HG03442 (cell line): Measurements from ENCODE around the gene UNC5A.

Experiments
- ATAC-seq: cut with Tn5 transposase; IDR thresholded peaks from one replicate; pipeline ENCODE4 v1.9.1; 2021; ENCODE audit warnings: mild to moderate bottlenecking, moderate library complexity; ENCODE audit not compliant: unreplicated experiment

Gene UNC5A

GRCh38 chr5:176844706-176845391 is 34.5 kb downstream of the UNC5A start:
- no peak for ATAC-seq

GRCh38 chr5:176845392-176845713 is 35.0 kb downstream of the UNC5A start:
- no peak for ATAC-seq

GRCh38 chr5:176846335-176847140 is 36.2 kb downstream of the UNC5A start:
- ATAC-seq: no peak

- ATAC-seq: no peak
Measured at GRCh38 chr5:176847148-176847547, 36.8 kb downstream of the UNC5A start.

DNA sequence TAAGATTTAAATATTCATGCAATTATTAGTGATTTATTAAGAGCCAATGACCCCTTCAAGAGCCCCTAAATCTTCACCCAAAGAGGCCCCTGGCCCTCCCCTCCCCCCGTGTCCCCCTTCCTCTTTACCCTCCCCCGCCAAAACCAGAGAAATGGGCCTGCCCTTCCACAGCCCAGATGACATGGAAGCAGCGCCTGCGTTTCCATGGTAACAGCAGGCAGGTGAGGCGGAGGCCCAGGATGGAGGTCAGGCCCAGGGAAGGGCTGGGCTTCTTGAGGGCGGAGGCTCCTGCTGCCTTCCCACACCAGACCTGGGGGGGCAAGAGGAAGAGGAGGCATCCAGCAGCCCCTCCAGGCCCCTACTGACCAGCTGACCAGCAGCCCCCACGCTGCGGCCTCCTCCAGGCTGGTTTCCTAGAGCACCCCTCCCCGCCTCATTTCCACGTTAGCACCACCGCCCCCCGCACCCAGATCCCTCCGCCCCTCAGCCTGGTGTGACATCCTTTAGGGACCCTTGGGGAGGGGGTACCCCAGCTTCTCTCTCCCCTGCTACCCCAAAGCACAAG is 37.4 kb downstream of the UNC5A start:
- no peak for ATAC-seq

DNA sequence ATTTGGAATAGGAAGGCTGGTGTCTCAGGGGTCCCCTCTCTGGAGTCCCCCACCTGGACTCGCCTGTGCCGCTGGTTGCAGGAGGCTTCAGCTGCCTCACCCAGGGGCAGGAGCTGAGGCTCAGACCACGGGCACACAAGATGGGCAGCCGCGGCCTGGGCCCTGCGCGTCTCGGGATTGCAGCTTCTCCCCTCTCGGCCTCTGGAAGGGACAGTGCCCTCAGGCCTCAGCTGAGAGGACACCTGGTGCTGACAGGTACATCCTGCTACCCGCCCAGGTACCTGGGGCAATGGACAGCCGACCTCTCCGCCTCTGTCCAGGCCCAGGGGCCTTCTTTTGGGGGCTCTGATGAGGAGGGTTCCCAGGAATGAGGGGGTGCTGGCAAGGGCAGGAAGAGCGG is 38.3 kb downstream of the UNC5A start:
- no peak for ATAC-seq

GRCh38 chr5:176849611-176850227 is 39.4 kb downstream of the UNC5A start:
- ATAC-seq: no peak

DNA sequence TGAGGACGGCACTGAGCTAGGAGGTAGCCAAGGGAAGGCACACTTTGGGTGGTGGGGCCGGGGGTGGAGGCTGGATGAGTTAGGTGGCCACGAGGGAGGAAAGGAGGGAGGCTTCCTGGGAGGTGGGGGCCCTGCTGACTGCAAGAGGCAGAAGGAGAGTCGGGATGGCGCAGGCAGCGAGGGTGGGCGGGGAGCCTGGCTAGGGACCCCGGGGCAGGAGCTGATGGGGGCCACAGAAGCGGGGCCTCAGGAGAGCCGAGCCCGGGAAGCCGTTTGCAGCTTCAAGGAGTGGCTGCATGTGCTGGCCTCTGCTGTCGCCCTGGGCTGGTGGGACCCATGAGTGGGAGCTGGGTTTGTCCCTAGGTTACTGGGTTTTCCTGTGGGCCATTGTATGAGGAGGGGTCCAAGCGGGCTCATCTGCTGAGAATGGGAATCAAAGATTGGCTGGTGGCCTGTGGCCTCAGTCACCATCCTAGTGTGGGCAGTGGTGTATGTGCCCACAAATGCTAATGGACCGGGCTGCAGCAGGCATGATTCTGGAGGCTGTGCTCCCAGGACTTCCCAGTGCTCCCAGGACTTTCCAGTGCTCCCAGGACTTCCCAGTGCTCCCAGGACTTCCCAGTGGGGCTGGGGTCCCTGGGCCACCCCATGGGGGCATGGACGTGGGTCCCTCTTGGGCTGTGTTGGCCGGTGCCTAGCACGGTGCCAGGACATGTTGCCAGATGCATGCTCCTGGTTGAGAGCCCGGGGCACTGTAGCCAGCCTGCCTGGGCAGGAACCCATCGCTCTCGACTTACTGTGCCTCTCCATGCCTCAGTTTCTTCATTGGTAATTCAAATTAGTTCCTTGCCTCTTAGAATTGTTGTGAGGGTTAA is 40.2 kb downstream of the UNC5A start:
- ATAC-seq: no peak

DNA sequence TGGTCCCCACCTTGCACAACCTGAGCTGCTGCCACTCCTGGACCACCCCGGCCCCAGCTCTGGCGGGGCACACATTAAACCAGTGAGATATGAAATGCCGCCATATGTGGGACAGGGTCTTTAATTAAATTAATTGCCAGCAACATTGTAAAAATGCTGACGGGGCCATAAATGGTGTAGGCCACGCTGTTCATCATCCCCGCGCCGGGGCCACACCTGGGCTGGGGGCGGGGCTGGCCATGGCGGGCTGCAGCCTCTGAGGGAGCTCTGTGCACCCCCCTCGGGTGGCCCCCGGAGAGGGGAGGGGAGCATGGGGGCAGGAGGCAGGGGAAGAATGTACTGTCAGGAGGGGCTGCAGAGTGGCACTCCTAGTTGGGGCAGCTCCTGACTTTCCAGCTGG is 41.0 kb downstream of the UNC5A start:
- no peak for ATAC-seq

DNA sequence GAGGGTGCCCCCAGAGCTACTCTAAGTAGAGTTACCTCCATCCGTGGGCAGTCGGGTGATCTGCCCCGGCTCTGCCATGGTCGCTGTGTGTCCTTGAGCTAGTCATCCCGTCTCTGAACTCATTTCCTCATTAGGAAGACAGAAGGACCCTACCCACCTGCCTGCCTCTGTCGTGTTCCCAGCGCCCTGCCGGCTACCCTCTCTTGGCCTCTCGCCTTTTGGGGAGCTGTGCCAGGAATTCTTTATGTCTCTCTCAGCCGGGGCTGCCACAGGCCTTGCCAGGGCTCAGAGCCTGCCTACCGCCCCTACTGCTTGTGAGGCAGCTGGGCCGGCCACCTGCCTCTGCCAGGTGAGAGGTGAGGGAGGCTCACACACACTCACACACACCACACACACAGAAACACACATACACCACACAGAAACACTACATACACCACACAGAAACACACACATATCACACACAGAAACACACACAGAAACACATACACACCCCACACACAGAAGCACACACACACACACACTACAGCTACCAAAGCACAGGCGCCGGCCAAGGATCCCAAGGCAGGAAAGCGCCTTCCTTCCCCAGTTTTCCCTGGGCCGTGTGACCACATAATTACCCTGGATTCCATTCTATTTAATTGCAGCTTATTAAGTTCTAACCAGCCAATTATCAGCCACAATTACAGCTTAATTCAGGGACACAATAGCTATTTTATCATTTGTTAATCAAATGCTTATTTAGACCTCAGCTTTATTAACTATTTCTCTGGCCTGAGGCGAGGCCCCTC is 41.7 kb downstream of the UNC5A start:
- no peak for ATAC-seq

GRCh38 chr5:176853151-176853778 is 42.9 kb downstream of the UNC5A start:
- no peak for ATAC-seq

GRCh38 chr5:176854164-176854563 is 43.8 kb downstream of the UNC5A start:
- no peak for ATAC-seq

DNA sequence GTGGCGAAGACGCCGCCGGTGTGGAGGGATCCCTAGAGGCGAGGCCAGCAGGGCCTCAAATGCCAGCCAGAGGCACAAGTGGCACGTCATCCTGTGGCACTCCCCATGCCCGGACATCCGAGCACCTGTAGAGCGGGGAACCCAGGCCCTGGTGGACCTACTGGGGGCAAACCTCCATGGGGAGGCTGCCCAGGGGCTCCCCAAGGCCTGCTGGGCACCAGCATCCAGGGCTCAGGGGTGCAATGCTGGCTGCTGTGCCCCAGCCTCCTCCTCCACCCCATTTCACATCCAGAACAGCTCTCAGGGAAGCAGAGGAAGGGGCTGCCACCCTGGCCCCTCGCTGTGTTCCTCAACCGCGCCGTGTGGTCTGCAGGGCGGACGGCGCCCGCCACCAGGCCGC is 45.2 kb downstream of the UNC5A start:
- ATAC-seq: no peak

GRCh38 chr5:176856746-176857145 is 46.4 kb downstream of the UNC5A start:
- ATAC-seq: no peak

GRCh38 chr5:176857216-176857893 is 47.0 kb downstream of the UNC5A start:
- no peak for ATAC-seq

DNA sequence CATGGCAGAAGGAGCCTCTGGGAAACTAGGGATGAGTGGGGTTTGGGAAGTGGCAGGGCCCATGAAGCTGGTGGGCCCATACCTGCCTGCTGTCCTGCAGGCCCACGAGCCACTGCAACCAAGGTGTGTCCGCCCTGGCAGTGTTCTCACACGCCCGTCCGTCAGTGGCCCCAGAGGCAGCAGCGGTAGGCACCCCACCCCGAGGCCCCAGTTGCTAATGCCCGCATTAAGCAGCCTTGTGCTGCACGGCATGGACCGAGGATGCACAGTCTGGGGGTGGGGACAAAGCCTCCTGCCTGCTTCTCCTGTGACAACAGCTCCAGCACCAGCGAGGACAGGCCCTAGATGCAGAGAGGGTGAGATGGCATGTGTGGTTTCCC is 47.5 kb downstream of the UNC5A start:
- ATAC-seq: no peak

- ATAC-seq: no peak
Measured at GRCh38 chr5:176859916-176860315, 49.6 kb downstream of the UNC5A start.

- ATAC-seq: no peak
Measured at GRCh38 chr5:176860381-176860780, 50.0 kb downstream of the UNC5A start.

DNA sequence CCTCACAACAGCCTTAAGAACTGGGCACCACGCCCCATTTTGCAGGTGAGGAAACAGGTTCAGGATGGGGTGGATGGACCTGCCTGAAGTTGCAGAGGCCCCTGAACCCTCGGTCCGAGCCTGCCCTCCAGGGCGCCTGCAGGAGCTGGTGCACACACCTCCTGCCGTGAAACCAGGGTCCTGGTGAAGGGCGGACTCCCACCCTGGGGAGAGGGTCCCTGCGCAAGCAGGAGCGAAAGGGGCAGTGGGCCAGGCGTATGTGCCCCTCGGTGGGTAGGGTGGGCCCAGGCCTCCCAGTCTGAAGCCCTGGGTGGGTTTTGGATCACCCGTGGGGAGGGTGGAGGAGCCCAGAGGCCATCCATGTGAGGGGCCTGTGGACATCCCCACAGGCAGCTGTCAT is 50.9 kb downstream of the UNC5A start:
- no peak for ATAC-seq
